ENCODE data around the gene RPS6KA1. TPM values are rescaled to one million over a fixed set of nuclear protein-coding genes. Genes with fewer than 3 reads are reported as not detected.
"Not testable (repeated sequence)": the region's sequence is repeated elsewhere in the genome, so short reads cannot be mapped to it uniquely, and the experiment has no call there.

Gene RPS6KA1
- total RNA-seq, 2 donors from 2014 or later: 154 to 197 TPM

DNA sequence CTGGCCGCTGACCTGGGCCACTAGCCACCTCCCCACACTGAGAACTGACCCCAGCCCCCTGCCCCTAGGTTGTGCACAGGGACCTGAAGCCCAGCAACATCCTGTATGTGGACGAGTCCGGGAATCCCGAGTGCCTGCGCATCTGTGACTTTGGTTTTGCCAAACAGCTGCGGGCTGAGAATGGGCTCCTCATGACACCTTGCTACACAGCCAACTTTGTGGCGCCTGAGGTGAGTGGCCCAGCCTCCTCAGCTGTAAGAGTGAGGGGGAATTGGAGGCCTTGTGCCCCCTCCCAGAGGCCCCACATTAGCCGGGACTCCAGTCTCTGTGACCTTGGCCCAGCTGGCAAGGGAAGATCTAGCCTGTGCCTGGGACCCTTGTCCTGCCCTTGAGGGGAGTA is 41.8 kb downstream of the RPS6KA1 start:
- DNase-seq (ENCODE audit: low spot score in 2 of 2) (no peak), ATAC-seq (no peak)
- no peak overlapping the region for H3K27ac Mint-ChIP-seq
- peaks cover 21 to 44% of the 10 kb centered on the region in 2 donors for H3K36me3 Mint-ChIP-seq
- no peaks in the 10 kb centered on the region for H3K9me3 Mint-ChIP-seq

DNA sequence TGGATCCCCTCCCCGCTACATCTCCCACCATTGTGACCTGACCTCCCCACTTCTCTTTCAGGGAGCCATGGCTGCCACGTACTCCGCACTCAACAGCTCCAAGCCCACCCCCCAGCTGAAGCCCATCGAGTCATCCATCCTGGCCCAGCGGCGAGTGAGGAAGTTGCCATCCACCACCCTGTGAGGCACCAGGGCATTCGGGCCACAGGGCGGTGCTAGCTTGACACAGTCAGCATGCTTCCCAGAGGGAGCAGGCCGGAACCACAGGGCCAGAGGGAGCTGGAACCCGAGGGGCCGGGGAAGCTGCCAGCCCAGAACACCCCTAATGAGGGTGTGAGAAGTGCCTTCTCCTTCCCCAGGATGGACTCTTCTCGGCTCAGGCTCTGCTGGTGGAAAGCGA is 44.5 kb downstream of the RPS6KA1 start:
- DNase-seq (ENCODE audit: low spot score in 2 of 2): no peak
- Mint-ChIP-seq H3K36me3 (peaks cover 17 to 39% of the 10 kb centered on the region in 2 donors), H3K9me3 (no peaks in the 10 kb centered on the region), H3K27ac (no peak overlapping the region)
- ATAC-seq: no peak

DNA sequence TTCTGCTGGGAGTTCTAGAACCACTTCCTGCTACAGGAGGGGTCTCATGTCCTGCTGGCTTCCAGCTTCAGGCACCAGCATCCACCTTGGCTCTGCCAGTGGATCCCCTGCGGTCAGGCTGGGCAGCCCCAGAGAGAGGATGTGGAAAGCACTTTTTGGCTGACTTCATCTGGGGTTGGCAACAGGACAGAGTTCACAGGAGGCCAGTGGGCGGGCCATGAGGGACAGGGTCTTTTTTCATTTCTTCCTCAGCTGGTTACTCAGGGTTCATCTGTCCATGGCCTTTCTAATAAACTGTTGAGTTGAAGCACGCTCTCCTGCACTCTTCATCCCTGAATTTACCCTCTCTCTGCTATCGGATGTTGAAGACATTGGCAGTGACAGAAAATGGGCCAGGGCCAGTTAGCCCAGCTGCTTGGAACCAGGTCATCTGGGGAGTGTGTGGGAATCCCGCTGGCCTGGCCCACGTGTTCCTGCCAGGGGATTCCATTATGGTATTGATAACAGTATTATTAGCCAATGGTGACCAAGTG is 45.2 kb downstream of the RPS6KA1 start:
- no peak for DNase-seq (ENCODE audit: low spot score in 2 of 2)

DNA sequence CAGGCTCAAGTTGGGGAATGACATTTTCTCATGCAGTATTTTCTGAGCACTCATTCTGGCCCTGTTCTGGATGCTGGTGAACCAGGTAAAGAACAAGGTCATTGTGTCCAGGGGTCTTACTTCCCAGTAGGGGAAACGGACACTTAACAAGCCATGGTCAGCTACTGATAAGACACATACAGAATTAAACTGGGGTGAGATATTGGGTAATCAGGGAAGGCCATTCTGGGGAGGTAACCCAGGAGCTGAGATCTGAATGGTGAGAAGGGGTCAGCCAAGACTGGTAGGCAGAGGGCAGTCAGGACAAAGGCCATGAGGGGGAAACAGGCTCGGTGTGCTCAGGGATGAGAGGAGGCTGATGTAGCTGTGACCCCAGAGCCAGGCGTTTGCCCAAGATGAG is 45.8 kb downstream of the RPS6KA1 start:
- H3K36me3 Mint-ChIP-seq: peaks cover 11 to 26% of the 10 kb centered on the region in 2 donors
- no peak for DNase-seq (ENCODE audit: low spot score in 2 of 2)
- H3K9me3 Mint-ChIP-seq: no peaks in the 10 kb centered on the region
- H3K27ac Mint-ChIP-seq: peak overlapping the region in 1 of 2 donors; percentile 50
- ATAC-seq: no peak

More for the DNA sequence above, 45.2 kb downstream of the RPS6KA1 start:
- H3K9me3 Mint-ChIP-seq: no peaks in the 10 kb centered on the region
- H3K27ac Mint-ChIP-seq: peak overlapping the region; percentile 50 to 80
- ATAC-seq: peak in 1 of 2 donors; percentile 59
- peaks cover 11 to 32% of the 10 kb centered on the region in 2 donors for H3K36me3 Mint-ChIP-seq

DNA sequence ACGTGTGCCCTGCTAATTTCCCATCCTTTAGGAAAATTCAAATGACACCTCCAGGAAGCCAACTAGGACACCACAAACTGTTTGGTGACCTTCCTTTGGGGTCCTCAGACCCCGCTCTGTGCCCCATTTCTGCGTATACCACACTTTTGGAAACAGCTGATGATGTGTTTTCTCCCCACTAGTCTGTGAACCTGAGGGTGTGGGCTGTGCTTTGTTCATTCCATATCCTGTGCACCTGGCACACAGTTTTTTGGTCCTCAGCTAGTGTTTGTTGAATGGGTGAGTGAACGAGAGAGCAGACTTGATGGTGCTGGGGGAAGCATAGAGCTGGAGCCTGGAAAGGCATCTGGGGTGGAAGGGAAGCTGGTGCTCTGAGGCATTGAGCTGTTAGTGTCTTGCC is 48.6 kb downstream of the RPS6KA1 start:
- no peak for ATAC-seq
- DNase-seq (ENCODE audit: low spot score in 2 of 2): no peak
- H3K27ac Mint-ChIP-seq: peak overlapping the region in 1 of 2 donors; percentile 62
- H3K36me3 Mint-ChIP-seq: peaks cover 1 to 15% of the 10 kb centered on the region in 2 donors
- no peaks in the 10 kb centered on the region for H3K9me3 Mint-ChIP-seq

DNA sequence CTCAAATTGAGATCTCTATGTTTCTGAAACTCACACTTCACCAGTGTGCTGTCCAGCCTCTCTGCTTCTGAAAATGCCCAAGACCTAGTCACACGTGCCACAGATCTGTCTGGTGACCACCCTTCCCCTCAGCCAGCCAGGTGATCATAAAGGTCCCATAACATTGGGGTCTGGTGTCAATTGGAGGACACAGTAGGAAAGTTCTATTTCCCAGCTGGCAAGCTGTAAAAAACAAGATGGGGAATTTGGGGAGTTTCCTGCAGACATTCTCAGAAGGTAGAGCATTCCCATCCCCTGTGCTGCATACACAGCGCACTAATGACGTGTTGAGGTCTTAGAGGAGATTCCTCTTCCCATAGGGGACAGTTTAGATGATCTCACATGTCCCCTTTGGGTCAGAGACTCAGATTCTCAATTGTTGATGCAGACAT is 50.1 kb downstream of the RPS6KA1 start:
- DNase-seq (ENCODE audit: low spot score in 2 of 2) (no peak), ATAC-seq (peak in 1 of 2 donors; percentile 11)
- peak overlapping the region in 1 of 2 donors; percentile 90 for H3K27ac Mint-ChIP-seq
- H3K36me3 Mint-ChIP-seq: peaks cover 0 to 9% of the 10 kb centered on the region in 2 donors
- H3K9me3 Mint-ChIP-seq: no peaks in the 10 kb centered on the region

DNA sequence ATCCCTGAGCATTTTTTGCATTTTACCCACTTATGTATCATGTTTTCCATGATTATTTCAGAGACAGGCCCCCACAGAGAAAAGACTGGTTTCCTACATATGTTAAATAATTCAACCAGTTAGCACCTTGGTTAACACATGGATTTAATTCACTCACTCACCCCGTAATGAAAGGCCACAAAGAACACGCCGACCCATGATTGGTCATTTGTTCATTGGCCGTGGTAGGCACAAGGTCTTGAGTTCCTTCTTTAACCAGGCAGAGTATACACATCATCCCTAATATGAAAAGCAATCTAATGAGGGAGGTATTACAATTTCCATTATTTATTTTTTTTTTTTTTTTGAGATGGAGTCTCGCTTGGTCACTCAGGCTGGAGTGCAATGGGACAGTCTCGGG is 50.6 kb downstream of the RPS6KA1 start:
- ATAC-seq (peak in 1 of 2 donors; percentile 10), DNase-seq (ENCODE audit: low spot score in 2 of 2) (no peak)
- Mint-ChIP-seq H3K9me3 (no peaks in the 10 kb centered on the region), H3K36me3 (peaks cover 0 to 6% of the 10 kb centered on the region in 2 donors), H3K27ac (peak overlapping the region; percentile 23 to 90)

DNA sequence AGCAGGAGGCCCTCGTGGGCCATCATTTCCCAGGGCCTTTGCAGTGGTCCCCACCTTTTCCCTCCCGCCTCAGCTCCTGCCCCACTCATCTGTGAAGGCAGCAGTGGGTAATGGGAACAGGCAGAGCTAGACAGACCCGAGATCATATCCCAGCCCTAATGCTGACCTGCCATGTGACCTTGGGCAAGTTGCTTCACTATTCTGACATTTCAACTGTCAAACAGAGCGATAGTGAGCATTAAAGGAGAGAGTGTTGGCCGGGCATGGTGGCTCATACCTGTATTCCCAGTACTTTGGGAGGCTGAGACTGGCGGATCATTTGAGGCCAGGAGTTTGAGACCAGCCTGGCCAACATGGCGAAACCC is 51.7 kb downstream of the RPS6KA1 start:
- no peaks in the 10 kb centered on the region for H3K9me3 Mint-ChIP-seq
- DNase-seq (ENCODE audit: low spot score in 2 of 2) (no peak), ATAC-seq (peak in 1 of 2 donors; percentile 0)
- H3K27ac Mint-ChIP-seq: peak overlapping the region; percentile 84 to 90
- H3K36me3 Mint-ChIP-seq: no peaks in the 10 kb centered on the region

DNA sequence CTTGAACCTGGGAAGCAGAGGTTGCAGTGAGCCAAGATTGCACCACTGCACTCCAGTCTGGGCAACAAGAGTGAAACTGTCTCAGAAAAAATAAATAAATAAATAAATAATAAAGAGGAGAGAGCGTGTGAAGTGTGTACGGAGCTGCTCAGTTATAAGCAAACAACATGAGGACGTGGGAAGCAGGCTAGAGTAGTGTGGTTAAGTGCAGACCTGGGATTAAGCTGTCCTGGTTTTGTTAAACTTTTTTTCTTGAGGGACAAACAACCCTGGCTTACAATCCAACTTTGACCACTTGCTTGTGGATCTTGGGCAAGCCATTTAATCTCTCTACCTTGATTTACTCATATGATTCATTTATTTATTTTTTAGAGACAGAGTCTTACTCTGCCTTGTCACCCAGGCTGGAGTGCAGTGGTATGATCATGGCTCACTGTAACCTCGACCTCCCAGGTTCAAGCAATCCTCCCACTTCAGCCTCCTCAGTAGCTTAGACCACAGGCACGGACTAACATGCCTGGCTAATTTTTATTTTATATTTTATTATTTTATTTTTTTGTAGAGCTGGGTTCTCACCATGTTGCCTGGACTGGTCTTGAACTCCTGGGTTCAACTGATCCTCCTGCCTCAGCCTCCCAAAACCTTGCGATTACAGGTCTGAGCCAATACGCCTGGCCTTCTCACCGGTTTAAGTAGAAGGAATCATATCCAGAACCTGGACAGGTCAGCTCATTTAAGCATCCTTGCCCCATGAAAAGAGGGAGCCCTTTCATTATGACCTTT is 52.7 kb downstream of the RPS6KA1 start:
- ATAC-seq (peak in 1 of 2 donors; percentile 14), DNase-seq (ENCODE audit: low spot score in 2 of 2) (no peak)
- Mint-ChIP-seq H3K36me3 (no peaks in the 10 kb centered on the region), H3K9me3 (no peaks in the 10 kb centered on the region), H3K27ac (peak overlapping the region; percentile 51 to 77)

DNA sequence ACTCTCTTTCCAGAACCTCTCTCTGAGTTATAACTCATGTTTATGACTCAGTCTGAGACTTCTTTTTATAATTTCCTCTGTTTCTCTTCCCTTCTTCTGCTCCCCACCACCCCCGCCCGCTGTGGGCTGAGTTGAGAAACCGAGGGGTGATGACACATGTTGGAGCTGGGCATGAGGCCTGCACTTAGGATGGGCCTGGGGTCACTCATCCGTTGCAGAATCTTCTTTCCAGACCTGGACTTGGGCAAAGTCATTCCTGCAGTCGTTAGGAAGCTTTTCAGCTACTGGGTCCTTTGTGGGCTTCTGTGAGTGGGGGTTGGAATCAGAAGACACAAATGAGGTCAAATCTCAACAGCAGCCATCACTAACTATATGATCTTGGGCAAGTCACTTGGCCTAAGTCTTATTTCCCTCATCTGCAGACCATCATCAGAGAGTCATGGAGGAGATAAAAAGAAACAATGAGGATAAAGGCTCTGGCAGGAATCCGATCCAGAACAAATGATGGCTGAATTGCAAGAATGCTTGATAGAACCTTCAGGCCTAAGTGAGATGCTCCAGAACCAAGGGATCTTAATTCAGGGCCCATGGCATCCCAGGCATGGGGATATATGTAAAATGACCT is 53.4 kb downstream of the RPS6KA1 start:
- peak; percentile 61 to 67 for ATAC-seq
- H3K9me3 Mint-ChIP-seq: no peaks in the 10 kb centered on the region
- peak overlapping the region; percentile 51 to 77 for H3K27ac Mint-ChIP-seq
- DNase-seq (ENCODE audit: low spot score in 2 of 2): peak; percentile 80 to 90
- H3K36me3 Mint-ChIP-seq: no peaks in the 10 kb centered on the region

DNA sequence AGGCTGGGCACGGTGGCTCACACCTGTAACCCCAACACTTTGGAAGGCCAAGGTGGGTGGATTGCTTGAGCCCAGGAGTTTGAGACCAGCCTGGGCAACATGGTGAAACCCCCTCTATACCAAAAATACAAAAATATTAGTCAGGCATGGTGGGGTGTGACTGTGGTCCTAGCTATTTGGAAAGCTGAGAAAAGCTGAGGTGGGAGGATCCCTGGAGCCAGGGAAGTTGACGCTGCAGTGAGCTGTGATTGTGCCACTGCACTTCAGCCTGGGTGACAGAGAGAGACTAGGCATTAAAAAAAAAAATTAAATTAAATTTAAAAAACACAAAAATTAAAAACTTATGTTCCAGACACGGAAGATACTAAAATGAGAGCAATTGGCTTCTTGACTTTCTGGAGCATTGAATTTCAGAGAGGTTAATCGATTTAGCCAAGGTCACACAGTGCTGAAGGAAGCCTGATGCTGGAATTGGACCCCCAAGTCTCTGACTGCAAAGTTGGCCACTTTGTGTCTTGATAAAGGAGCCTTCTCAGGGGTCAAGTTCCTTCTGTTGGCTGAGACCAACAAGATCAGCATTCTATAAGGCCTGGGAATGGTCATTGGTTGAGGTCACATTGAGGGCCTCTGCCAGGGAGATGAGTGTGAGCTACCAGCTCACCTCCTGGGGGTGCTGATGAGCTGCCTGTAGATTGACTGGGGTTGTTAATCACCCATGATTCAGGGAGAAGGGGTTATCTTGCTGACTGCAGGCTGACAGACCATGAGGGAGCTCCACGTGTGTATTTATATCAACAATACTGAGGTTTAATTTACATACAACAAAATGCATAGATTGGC is 54.3 kb downstream of the RPS6KA1 start:
- DNase-seq (ENCODE audit: low spot score in 2 of 2) (peak; percentile 53 to 59), ATAC-seq (no peak)
- Mint-ChIP-seq H3K36me3 (peaks cover 0 to under 1% of the 10 kb centered on the region in 2 donors), H3K9me3 (no peaks in the 10 kb centered on the region), H3K27ac (no peak overlapping the region)

DNA sequence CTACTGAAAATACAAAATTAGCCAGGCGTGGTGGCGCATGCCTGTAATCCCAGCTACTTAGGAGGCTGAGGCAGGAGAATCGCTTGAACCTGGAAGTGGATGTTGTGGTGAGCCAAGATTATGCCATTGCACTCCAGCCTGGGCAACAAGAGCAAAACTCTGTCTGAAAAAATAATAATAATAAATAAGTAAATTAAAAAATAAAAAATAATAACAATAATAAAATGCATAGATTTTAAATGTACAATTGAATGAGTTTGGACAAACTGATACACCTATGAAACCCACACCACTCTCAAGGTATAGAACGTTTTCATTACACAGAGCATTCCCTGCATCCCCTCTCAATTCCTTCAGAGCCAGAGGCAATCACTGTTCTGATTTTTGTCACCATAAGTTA is 55.0 kb downstream of the RPS6KA1 start:
- H3K9me3 Mint-ChIP-seq; DNase-seq (ENCODE audit: low spot score in 2 of 2); ATAC-seq; H3K36me3 Mint-ChIP-seq; H3K27ac Mint-ChIP-seq: not testable (repeated sequence)

DNA sequence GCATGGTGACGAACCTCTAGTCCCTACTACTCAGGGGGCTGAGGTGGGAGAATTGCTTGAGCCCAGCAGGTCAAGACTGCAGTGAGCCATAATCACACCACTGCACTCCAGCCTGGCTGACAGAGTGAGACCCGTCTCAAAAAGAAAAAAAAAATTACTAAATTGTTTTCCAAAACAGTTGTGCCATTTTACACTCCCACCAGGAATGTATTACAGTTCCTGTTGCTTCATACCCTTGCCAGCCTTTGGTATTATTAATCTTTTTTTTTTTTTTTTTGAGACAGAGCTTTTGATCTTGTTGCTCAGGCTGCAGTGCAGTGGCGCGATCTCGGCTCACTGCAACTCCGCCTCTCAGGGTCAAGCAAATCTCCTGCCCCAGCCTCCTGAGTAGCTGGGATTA is 55.9 kb downstream of the RPS6KA1 start:
- peaks cover 0 to 5% of the 10 kb centered on the region in 2 donors for H3K36me3 Mint-ChIP-seq
- H3K27ac Mint-ChIP-seq: no peak overlapping the region
- ATAC-seq (no peak), DNase-seq (ENCODE audit: low spot score in 2 of 2) (peak in 1 of 2 donors; percentile 11)
- no peaks in the 10 kb centered on the region for H3K9me3 Mint-ChIP-seq

DNA sequence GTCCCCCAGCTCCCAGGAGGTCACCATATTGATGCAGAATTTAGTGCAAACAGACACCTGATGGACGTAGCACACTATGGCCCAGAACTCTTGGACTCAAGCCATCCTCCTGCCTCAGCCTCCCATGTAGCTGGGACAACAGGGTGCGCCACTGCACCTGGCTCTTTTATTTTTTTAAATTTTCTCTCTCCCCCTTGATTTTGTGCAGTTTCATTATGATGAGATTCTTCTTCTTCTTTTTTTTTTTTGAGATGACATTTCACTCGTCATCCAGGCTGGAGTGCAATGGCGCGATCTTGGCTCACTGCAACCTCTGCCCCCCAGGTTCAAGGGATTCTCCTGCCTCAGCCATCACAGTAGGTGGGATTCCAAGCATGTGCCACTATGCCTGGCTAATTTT is 63.8 kb downstream of the RPS6KA1 start:
- Mint-ChIP-seq H3K27ac (no peak overlapping the region), H3K9me3 (no peaks in the 10 kb centered on the region), H3K36me3 (peaks cover 0 to 5% of the 10 kb centered on the region in 2 donors)
- ATAC-seq (no peak), DNase-seq (ENCODE audit: low spot score in 2 of 2) (no peak)

DNA sequence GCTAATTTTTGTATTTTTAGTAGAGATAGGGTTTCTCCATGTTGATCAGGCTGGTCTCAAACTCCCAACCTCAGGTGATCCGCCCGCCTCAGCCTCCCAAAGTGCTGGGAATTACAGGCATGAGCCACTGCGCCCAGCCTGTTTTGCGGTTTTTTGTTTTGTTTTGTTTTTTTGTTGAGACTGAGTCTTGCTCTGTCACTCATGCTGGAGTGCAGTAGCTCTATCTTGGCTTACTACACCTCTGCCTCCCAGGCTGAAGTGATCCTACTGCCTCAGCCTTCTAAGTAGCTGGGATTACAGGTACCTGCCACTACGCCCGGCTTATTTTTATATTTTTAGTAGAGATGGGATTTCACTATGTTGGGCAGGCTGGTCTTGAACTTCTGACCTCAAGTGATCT is 65.0 kb downstream of the RPS6KA1 start:
- not testable (repeated sequence) for H3K36me3 Mint-ChIP-seq; H3K9me3 Mint-ChIP-seq; ATAC-seq; H3K27ac Mint-ChIP-seq; DNase-seq (ENCODE audit: low spot score in 2 of 2)

DNA sequence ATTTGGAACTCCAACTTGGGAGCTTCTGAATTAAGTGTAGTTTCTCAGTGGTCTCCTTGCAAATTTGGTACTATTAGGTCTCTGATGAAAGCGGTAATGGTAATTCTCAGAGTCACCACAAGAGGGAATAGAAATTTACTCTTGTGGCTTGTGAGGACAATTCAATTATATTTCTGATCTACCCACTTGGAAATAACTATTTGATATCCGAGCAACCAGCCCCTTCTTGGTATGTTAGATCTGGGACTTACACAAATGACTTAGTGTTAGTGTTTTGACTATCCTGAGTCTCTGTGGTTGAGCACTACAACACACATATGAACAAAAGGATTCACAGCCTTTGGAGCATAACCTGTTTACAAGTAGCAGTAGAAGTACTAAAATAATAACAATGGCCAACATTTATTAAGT is 68.1 kb downstream of the RPS6KA1 start:
- DNase-seq (ENCODE audit: low spot score in 2 of 2): no peak
- no peak overlapping the region for H3K27ac Mint-ChIP-seq
- no peaks in the 10 kb centered on the region for H3K36me3 Mint-ChIP-seq
- ATAC-seq: peak; percentile 41 to 90
- H3K9me3 Mint-ChIP-seq: no peaks in the 10 kb centered on the region

DNA sequence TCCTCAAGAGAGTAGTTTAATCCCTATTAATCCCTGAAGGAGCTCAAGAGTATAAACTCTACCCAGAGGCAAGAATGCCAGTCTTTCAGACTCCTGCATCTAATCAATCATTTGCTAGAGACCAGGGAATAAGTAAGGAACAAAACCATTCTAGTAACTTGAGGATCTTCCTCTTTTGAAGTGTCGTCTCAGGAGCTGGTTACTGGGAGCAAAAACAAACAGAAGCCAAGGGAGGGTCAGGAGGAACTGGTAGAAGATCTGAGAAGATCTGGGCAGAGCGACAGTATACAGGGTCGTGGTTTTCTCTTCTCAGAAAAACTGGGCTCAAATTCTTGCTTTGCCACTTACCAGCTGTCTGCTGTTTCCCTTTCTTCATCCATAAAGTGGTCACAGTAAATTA is 69.3 kb downstream of the RPS6KA1 start:
- H3K9me3 Mint-ChIP-seq: no peaks in the 10 kb centered on the region
- DNase-seq (ENCODE audit: low spot score in 2 of 2) (no peak), ATAC-seq (no peak)
- no peaks in the 10 kb centered on the region for H3K36me3 Mint-ChIP-seq
- no peak overlapping the region for H3K27ac Mint-ChIP-seq
